ENCODE data around the gene WDR70.

Gene WDR70

DNA sequence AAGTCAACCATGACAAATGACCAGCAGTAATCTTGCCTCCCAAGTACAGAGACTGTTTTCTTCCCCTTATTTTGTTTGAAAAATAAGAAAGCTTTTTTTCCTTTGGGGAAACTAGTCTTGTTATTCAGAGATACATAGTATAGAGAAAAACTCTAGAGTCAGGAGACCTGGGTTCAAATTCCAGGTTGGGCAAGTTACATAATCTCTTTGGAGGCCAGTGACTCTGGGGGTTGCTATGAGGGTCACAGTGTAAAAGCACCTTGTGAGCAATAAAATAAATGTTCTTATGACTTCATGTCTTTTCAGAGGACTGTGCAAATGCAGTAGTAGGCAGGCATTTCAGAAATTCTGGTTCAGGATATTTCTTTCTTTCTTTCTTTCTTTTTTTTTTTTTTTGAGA, 389.3 kb downstream of the WDR70 start:
- TF ChIP-seq, protein P1, sequence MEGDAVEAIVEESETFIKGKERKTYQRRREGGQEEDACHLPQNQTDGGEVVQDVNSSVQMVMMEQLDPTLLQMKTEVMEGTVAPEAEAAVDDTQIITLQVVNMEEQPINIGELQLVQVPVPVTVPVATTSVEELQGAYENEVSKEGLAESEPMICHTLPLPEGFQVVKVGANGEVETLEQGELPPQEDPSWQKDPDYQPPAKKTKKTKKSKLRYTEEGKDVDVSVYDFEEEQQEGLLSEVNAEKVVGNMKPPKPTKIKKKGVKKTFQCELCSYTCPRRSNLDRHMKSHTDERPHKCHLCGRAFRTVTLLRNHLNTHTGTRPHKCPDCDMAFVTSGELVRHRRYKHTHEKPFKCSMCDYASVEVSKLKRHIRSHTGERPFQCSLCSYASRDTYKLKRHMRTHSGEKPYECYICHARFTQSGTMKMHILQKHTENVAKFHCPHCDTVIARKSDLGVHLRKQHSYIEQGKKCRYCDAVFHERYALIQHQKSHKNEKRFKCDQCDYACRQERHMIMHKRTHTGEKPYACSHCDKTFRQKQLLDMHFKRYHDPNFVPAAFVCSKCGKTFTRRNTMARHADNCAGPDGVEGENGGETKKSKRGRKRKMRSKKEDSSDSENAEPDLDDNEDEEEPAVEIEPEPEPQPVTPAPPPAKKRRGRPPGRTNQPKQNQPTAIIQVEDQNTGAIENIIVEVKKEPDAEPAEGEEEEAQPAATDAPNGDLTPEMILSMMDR (IDR thresholded peaks at IDR 0.05; ENCODE audit: control insufficient read depth, extremely low read depth, insufficient read depth), result no peak
- no peak for DNase-seq (ENCODE audit: low read depth)
- H3K4me3 ChIP-seq (ENCODE audit: low read depth, low read length), result no peak overlapping the region

DNA sequence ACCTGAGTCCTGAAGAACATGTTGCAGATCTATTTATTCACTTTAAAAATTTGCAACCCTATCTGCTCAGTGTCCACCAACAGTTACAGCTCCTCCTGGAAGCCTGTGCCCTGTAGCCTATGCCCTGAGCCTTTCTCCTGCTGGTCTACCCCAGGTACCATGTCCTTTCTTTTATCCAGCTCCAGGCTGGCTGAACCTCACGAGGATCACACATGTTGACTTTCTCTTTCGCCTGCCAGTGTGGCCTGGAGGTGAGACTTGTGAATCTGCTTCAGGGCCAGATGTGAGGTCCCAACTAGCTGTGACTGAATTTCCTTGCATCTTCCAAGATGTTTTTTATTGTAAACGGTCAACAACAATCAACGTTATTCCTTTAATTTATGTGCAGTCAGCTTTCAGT, 390.0 kb downstream of the WDR70 start:
- TF ChIP-seq, protein P1 (IDR thresholded peaks at IDR 0.05; ENCODE audit: control insufficient read depth, extremely low read depth, insufficient read depth), result no peak
- DNase-seq (ENCODE audit: low read depth), result no peak
- no peak overlapping the region for H3K4me3 ChIP-seq (ENCODE audit: low read depth, low read length)

DNA sequence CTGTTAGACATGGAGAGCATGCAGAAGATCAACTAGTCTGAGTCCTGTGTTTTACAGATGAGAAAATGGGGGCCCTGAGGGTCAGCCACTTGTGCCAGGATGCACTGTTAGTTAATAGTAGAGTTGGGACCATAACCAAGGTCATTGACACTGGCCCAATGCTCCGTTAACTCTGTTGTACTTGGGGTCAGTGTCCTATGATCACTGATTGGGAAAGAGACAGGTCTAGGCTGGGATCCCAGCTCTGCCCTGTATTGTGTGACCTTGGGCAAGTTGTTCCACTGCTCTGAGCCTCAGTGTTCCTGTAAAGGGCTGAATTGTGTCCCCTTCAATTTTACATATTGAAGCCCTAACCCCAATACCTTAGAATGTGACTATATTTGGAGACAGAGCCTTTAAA, 390.7 kb downstream of the WDR70 start:
- TF ChIP-seq, protein P1 (IDR thresholded peaks at IDR 0.05; ENCODE audit: control insufficient read depth, extremely low read depth, insufficient read depth), result no peak
- no peak for DNase-seq (ENCODE audit: low read depth)
- H3K4me3 ChIP-seq (ENCODE audit: low read depth, low read length), result no peak overlapping the region

DNA sequence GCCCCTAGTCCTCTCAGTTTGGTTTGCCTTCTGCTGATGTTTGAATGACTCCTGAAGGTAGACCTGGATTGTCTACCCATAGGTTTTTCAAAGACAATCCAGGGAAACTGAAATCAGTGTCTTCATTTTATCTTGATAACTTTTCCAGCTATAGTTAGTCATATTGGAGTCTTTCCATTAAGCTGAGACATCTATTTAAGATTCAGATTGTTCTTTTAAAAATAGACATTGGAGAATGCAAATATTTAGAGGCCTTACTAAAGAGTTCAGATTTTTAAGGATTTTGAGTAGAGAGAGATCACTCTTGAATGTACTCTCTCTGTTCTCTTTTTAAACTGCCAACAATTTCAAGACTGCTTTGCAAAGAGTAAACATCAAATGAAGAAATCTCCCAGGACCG, 391.7 kb downstream of the WDR70 start:
- no peak overlapping the region for H3K4me3 ChIP-seq (ENCODE audit: low read depth, low read length)
- no peak for DNase-seq (ENCODE audit: low read depth)
- TF ChIP-seq, protein P1 (IDR thresholded peaks at IDR 0.05; ENCODE audit: control insufficient read depth, extremely low read depth, insufficient read depth), result no peak

DNA sequence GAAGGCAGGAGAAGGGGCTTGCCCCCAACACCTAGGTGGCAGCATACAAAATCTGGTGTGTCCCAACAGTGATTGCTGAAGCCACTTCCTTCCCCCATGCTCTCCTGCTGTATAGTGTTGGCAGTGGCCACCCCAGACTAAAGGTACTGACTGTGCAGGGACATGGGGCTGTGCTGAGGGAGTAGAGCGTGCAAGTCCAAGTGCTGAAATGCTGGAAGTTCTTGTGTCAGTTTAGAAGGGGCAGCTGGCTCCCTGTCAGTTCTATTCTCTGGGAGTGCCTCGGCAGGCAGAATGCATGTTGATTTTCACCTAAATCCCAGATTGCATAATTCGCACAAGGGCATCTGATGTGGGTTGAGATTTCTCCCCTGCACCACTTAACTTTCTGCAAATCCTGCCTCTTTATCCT, 392.1 kb downstream of the WDR70 start:
- DNase-seq (ENCODE audit: low read depth), result no peak
- TF ChIP-seq, protein P1 (IDR thresholded peaks at IDR 0.05; ENCODE audit: control insufficient read depth, extremely low read depth, insufficient read depth), result no peak
- no peak overlapping the region for H3K4me3 ChIP-seq (ENCODE audit: low read depth, low read length)

DNA sequence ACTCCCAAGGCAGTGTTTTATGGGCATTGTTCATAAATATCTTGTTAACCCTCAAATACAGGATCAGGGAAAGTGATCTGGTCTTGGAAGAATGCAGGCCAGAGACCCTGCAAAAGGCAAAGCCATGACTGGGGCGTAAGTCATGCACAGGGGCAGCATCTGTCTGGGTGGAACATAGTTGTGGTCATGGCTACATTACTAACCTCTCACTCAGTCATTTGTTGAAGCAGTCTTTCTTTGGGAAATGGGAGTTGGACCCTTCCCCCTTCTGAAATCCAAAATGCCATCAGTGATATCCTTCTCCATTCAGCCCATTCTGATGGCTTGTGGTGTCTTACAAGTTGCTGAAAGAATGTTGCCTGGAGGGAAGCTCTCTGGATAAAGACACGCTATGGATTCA, 392.6 kb downstream of the WDR70 start:
- no peak for DNase-seq (ENCODE audit: low read depth)
- TF ChIP-seq, protein P1 (IDR thresholded peaks at IDR 0.05; ENCODE audit: control insufficient read depth, extremely low read depth, insufficient read depth), result no peak

DNA sequence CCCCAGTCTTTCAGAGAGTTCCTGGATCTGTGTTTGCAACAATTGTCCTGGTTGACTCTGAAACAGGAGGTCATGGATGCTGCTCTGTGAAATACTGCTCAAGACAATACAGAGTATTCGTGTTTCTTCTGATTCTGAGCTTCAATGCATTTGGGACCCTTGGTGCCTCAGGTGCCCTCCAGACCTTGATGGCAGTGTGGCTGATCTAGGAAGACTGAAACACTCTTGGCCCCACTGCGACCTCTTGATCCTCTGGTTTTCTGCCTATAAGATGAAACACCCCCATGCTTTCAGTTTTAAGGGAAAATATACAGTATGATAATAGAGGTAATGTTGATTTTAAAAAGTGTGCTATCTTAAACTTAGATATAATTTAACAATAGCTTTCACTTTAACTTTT, 393.1 kb downstream of the WDR70 start:
- H3K4me3 ChIP-seq (ENCODE audit: low read depth, low read length), result no peak overlapping the region
- TF ChIP-seq, protein P1 (IDR thresholded peaks at IDR 0.05; ENCODE audit: control insufficient read depth, extremely low read depth, insufficient read depth), result no peak
- DNase-seq (ENCODE audit: low read depth), result no peak

More for the DNA sequence above, 392.6 kb downstream of the WDR70 start:
- H3K4me3 ChIP-seq (ENCODE audit: low read depth, low read length), result no peak overlapping the region
